B cell (primary cell): ENCODE measurements around the gene LENG8. TPM values are rescaled to one million over a fixed set of nuclear protein-coding genes. Genes with fewer than 3 reads are reported as not detected.

Experiments used
- ATAC-seq: fragments of 200-7000 bp; cut with Tn5 transposase; one replicate; pipeline ENCODE4 v1.10.0; 2021; ENCODE audit warnings: low read depth, mild to moderate bottlenecking, moderate number of reproducible peaks, moderate library complexity
- CTCF ChIA-PET: fragments of 350-600 bp; sonication (Branson Sonifier 250); formaldehyde crosslinking; loops from one replicate; lab custom pipeline; 2021; ENCODE audit warnings: antibody characterized with exemption, inconsistent platforms; lab: Charles Lee
- POLR2A ChIA-PET: fragments of 350-600 bp; sonication (Branson Sonifier 250); formaldehyde crosslinking; loops from one replicate; lab custom pipeline; 2021; ENCODE audit warnings: antibody characterized with exemption; lab: Charles Lee
- DNase-seq: peaks from one replicate; pipeline ENCODE4 v3.0.0; 2013
- H2AFZ ChIP-seq: 2 replicates; pipeline ENCODE4 v1.6.1; 2012; ENCODE audit warnings: mild to moderate bottlenecking, low read depth, low read length; ENCODE audit not compliant: insufficient read depth, poor library complexity, severe bottlenecking
- H3K27ac ChIP-seq, 2 donors: 1 replicate in 1 of 2; 2 replicates in 1 of 2; pipeline ENCODE4 v1.5.1; 2012 to 2013; ENCODE audit warnings: low read length in 2 of 2, mild to moderate bottlenecking in 2 of 2, moderate library complexity in 1 of 2
- H3K27me3 ChIP-seq, 4 experiments: fragments of 200-600 bp in 1 of 4; sonication (generic) in 1 of 4; replicated peaks in 1 of 4; 1 replicate in 2 of 4; 2 replicates in 2 of 4; pipeline versions ENCODE4 v1.6.1 to v1.7.0; 2013 to 2016; ENCODE audit warnings: low read length in 3 of 4, mild to moderate bottlenecking in 2 of 4, mixed read lengths in 1 of 4, moderate library complexity in 1 of 4; ENCODE audit not compliant: insufficient read depth in 4 of 4, control insufficient read depth in 3 of 4; ENCODE audit errors: control extremely low read depth in 1 of 4
- H3K36me3 ChIP-seq, 2 experiments: replicated peaks in 1 of 2; 1 replicate in 1 of 2; 2 replicates in 1 of 2; pipeline versions ENCODE4 v1.6.1 to v1.7.1; 2013; ENCODE audit warnings: low read length in 1 of 2; ENCODE audit not compliant: insufficient read depth in 2 of 2, control insufficient read depth in 1 of 2; ENCODE audit errors: control extremely low read depth in 1 of 2, extremely low read depth in 1 of 2
- H3K4me1 ChIP-seq, 2 donors: fragments of 200-600 bp in 1 of 2; sonication (generic) in 1 of 2; 1 replicate in 1 of 2; 2 replicates in 1 of 2; pipeline versions ENCODE4 v1.5.1 to v1.6.1; 2013 to 2017; ENCODE audit warnings: low read length in 2 of 2; ENCODE audit not compliant: control insufficient read depth in 2 of 2, insufficient read depth in 2 of 2
- H3K4me2 ChIP-seq: replicated peaks from 2 replicates; pipeline ENCODE3; 2012; ENCODE audit warnings: mild to moderate bottlenecking, low read depth, low read length; ENCODE audit not compliant: poor library complexity, severe bottlenecking
- H3K4me3 ChIP-seq, 5 experiments: fragments of 200-600 bp in 1 of 5; sonication (generic) in 1 of 5; 1 replicate in 3 of 5; 2 replicates in 2 of 5; pipeline versions ENCODE4 v1.5.1 to v1.7.0; 2011 to 2016; ENCODE audit warnings: low read length in 4 of 5, mild to moderate bottlenecking in 4 of 5, low read depth in 2 of 5, control low read depth in 1 of 5, moderate library complexity in 1 of 5; ENCODE audit not compliant: insufficient read depth in 1 of 5; ENCODE audit errors: control extremely low read depth in 1 of 5, extremely low read depth in 1 of 5
- H3K79me2 ChIP-seq: fragments of 200-600 bp; sonication (generic); one replicate; pipeline ENCODE4 v1.6.0; 2016; ENCODE audit warnings: low read length; ENCODE audit not compliant: control insufficient read depth, insufficient read depth
- H3K9ac ChIP-seq: fragments of 200-600 bp; sonication (generic); 2 replicates; pipeline ENCODE4 v1.6.1; 2017; ENCODE audit warnings: mild to moderate bottlenecking, low read length, moderate library complexity
- H3K9me3 ChIP-seq, 3 donors: one replicate each; pipeline versions ENCODE4 v1.6.1 to v1.7.1; 2013; ENCODE audit warnings: low read length in 2 of 3; ENCODE audit not compliant: control insufficient read depth in 2 of 3, insufficient read depth in 1 of 3; ENCODE audit errors: control extremely low read depth in 1 of 3
- H4K20me1 ChIP-seq: 2 replicates; pipeline ENCODE4 v1.6.0; 2012; ENCODE audit warnings: mild to moderate bottlenecking, low read length; ENCODE audit not compliant: insufficient read depth, control insufficient read depth, poor library complexity, severe bottlenecking
- H3K27ac Mint-ChIP-seq: one replicate; pipeline ENCODE4 v1.8.0; 2021; ENCODE audit warnings: mixed read lengths
- H3K27me3 Mint-ChIP-seq: one replicate; pipeline ENCODE4 v1.8.0; 2021; ENCODE audit warnings: mixed read lengths
- H3K4me1 Mint-ChIP-seq: one replicate; pipeline ENCODE4 v1.8.0; 2021; ENCODE audit warnings: mixed read lengths
- H3K4me3 Mint-ChIP-seq: one replicate; pipeline ENCODE4 v1.8.0; 2021; ENCODE audit warnings: mixed read lengths
- H3K9me3 Mint-ChIP-seq: one replicate; pipeline ENCODE4 v1.8.0; 2022; ENCODE audit warnings: mixed read lengths; ENCODE audit not compliant: insufficient read depth
- CTCF ChIP-seq: fragments of 200-600 bp; IDR thresholded peaks from one replicate; pipeline ENCODE4 v1.8.0; 2022; ENCODE audit warnings: antibody characterized with exemption, mild to moderate bottlenecking
- EZH2 ChIP-seq: IDR thresholded peaks from 2 replicates; pipeline ENCODE4 v1.6.1; 2012; ENCODE audit warnings: borderline replicate concordance, low read depth, mild to moderate bottlenecking, moderate library complexity, low read length; ENCODE audit not compliant: insufficient read depth, poor library complexity, severe bottlenecking
- WGBS: methylation state at CpG from one replicate; pipeline ENCODE4 v1.1.5; 2013; ENCODE audit warnings: missing lambda C conversion rate; ENCODE audit not compliant: insufficient coverage; 5-methylcytosine and 5-hydroxymethylcytosine counted together
- intact Hi-C: fragments of 100-400 bp; cut with micrococcal nuclease; formaldehyde crosslinking; loops from one replicate; pipeline ENCODE4 v1.10.0; 2022
- polyA plus RNA-seq: library from polyadenylated mRNA; depleted of rRNA; stranded (reverse); fragments of >200 nt; gene quantifications from 2 replicates; pipeline ENCODE4 v1.2.3, GENCODE V29; 2012
- total RNA-seq, 2 donors: library from RNA; stranded (reverse); fragments of 120-200 nt in 1 of 2; gene quantifications; 1 replicate in 1 of 2; 2 replicates in 1 of 2; pipeline versions ENCODE4 v1.2.3 to v1.2.4, GENCODE V29; 2013 to 2022

Gene LENG8
- total and polyA plus RNA-seq, 2 donors (not counting 1 experiment from before 2014, with no cell fraction given), result 687 to 753 TPM

- POLR2A ChIA-PET, result no interaction called here
- Histone ChIP-seq H3K4me1 (peaks cover 8 to 17% of the 10 kb centered on the region in 2 donors), H3K36me3 (peaks cover 0 to 79% of the 10 kb centered on the region in 2 experiments), H3K4me3 (no peak overlapping the region), H4K20me1 (peaks cover 91% of the 10 kb centered on the region), H3K79me2 (peaks cover 56% of the 10 kb centered on the region), H3K27me3 (no peaks in the 10 kb centered on the region), H3K9me3 (peaks cover 0 to 4% (median 0%) of the 10 kb centered on the region in 3 donors), H3K27ac (no peak overlapping the region), H3K4me2 (no peak overlapping the region), H3K9ac (no peak overlapping the region), H2AFZ (no peak overlapping the region)
- no peaks in the 10 kb centered on the region for H3K27me3 Mint-ChIP-seq
- DNase-seq (no peak), ATAC-seq (no peak)
- no peak overlapping the region for H3K27ac Mint-ChIP-seq
- TF ChIP-seq CTCF, result no peak
- TF ChIP-seq EZH2, result no peak
- CTCF ChIA-PET, result interaction anchor here (0.5 kb wide), 1 partner anchor 839 kb away, joined by 3 read pairs; no protein-coding TSS in a partner anchor
- intact Hi-C loops, result no loop called here
- H3K9me3 Mint-ChIP-seq, result no peaks in the 10 kb centered on the region
- no peak overlapping the region for H3K4me3 Mint-ChIP-seq
- H3K4me1 Mint-ChIP-seq, result peaks cover 14% of the 10 kb centered on the region
- 96% methylated on average over 11 of the region's 11 CpGs for WGBS
Measured at GRCh38 chr19:54458648-54459281, 9.8 kb downstream of the LENG8 start.
